Heart left ventricle (tissue), 13 donors: Measurements from ENCODE around the gene TMEM182.

Experiments
- CTCF ChIP-seq, 12 donors: fragments of 200-600 bp; sonication (generic) in 4 of 12; IDR thresholded peaks; one replicate each; pipeline versions ENCODE4 v1.5.0 to v1.8.0; 2018 to 2022; ENCODE audit warnings: antibody characterized with exemption in 12 of 12, mild to moderate bottlenecking in 5 of 12
- POLR2A ChIP-seq, 2 donors: fragments of 450-650 bp; IDR thresholded peaks; one replicate each; pipeline ENCODE4 v1.6.1; 2017; ENCODE audit warnings: antibody characterized with exemption in 2 of 2, mild to moderate bottlenecking in 2 of 2, moderate library complexity in 2 of 2
- donor health status: ischemic (EF 13 %, LVEDD 7.1; RV severe dilation, severe dysfunction).
- donor health status: DM: no; HTN: yes; CAD: no.
- donor health status: DM: no; HTN: no; CAD: no.
- donor health status: ischemic (EF 25% LVEDD 6.9; RV normal size, moderate dysfunction).
- donor health status: ischemic (EF 25% LVEDD 5.7; RV mildly dilated, moderate dysfunction).
- donor health status: ischemic (EF 35%, LVEDD 5.7; RV mildly dilated, moderate dysfunction).
- donor health status: nonischemic (EF 11% LVEDD 7.7; RV severe dilation, severe dysfunction).
- donor health status: DM: yes; HTN: yes; CAD: no.
- donor health status: PGD.
- donor health status: ischemic (EF 29% LVEDD 5.4; RV normal size, mild dysfunction).
- donor health status: nonischemic (EF 23%, LVEDD 6.1; RV moderate dilation, normal function).

GRCh38 chr2:102837626-102838198, 75.9 kb downstream of the TMEM182 start:
- TF ChIP-seq CTCF (IDR thresholded peaks at IDR 0.05) (no peak), POLR2A (IDR thresholded peaks at IDR 0.05) (no peak)
